ENCODE results near the gene CUTA. TPM values are rescaled to one million over a fixed set of nuclear protein-coding genes. Genes with fewer than 3 reads are reported as not detected.

CUTA gene
- total and polyA plus RNA-seq, 2 of the 13 experiments (the other 11 are each of a cell fraction or from before 2014, with no cell fraction given): 170 to 180 TPM

- TF ChIP-seq FOSL1 (CRISPR knock-in tag; IDR thresholded peaks at IDR 0.05; ENCODE audit: borderline replicate concordance): no peak
- peak; percentile 98 for TF ChIP-seq GABPB1 (CRISPR knock-in tag; IDR thresholded peaks at IDR 0.05)
- TF ChIP-seq DMAP1 (CRISPR knock-in tag; IDR thresholded peaks at IDR 0.05): peak; percentile 94; the same call in 1 of the 2 replicates
- peak; percentile 99 for TF ChIP-seq ZBTB21 (CRISPR knock-in tag; IDR thresholded peaks at IDR 0.05)
- peak; percentile 84 for TF ChIP-seq ZBED4 (CRISPR knock-in tag; IDR thresholded peaks at IDR 0.05; ENCODE audit: borderline replicate concordance)
- peak; percentile 65; the same call in 1 of the 2 replicates for TF ChIP-seq LBX2 (CRISPR knock-in tag; IDR thresholded peaks at IDR 0.05; ENCODE audit: borderline replicate concordance)
- TF ChIP-seq IKZF5 (CRISPR knock-in tag; IDR thresholded peaks at IDR 0.05): peak; percentile 96
- TF ChIP-seq ZFY (CRISPR knock-in tag; IDR thresholded peaks at IDR 0.05): peak; percentile 92
- TF ChIP-seq KLF11 (CRISPR knock-in tag; IDR thresholded peaks at IDR 0.05): peak; percentile 67; the same call in 1 of the 2 replicates
- peak; percentile 96 for TF ChIP-seq TOPORS (CRISPR knock-in tag; IDR thresholded peaks at IDR 0.05)
- peak; percentile 82 for TF ChIP-seq ELF3 (CRISPR knock-in tag; IDR thresholded peaks at IDR 0.05)
- TF ChIP-seq BATF2 (CRISPR knock-in tag; IDR thresholded peaks at IDR 0.05): peak; percentile 93
- TF ChIP-seq TEAD3 (CRISPR knock-in tag; optimal IDR thresholded peaks at IDR 0.05; ENCODE audit: borderline replicate concordance): peak; percentile 74
- peak; percentile 74 for TF ChIP-seq ZSCAN21 (CRISPR knock-in tag; IDR thresholded peaks at IDR 0.05; ENCODE audit: borderline replicate concordance)
- TF ChIP-seq ZNF33B (CRISPR knock-in tag; IDR thresholded peaks at IDR 0.05): no peak
- peak; percentile 85 for TF ChIP-seq ZNF280B (CRISPR knock-in tag; IDR thresholded peaks at IDR 0.05; ENCODE audit: borderline replicate concordance)
- peak; percentile 56; the same call in 1 of the 2 replicates for TF ChIP-seq ZNF503 (CRISPR knock-in tag; IDR thresholded peaks at IDR 0.05)
Observed at GRCh38 chr6:33391278-33391921, 26.5 kb downstream of the CUTA start, which contains the start of gene KIFC1 (continued).

Measured in HepG2 (cell line).